GM19438 (cell line): ENCODE data around the gene HBG2.
A peak's percentile ranks its signal among the peaks of the same experiment; 100 is the strongest.

Source experiments
- ATAC-seq: cut with Tn5 transposase; IDR thresholded peaks from one replicate; pipeline ENCODE4 v1.9.1; 2021; ENCODE audit warnings: low read depth; ENCODE audit not compliant: unreplicated experiment

The HBG2 gene

GRCh38 chr11:5232176-5232575 is 22.4 kb downstream of the HBG2 start:
- ATAC-seq = no peak

GRCh38 chr11:5231111-5231510 is 23.5 kb downstream of the HBG2 start:
- ATAC-seq = no peak

GRCh38 chr11:5230266-5230665 is 24.3 kb downstream of the HBG2 start:
- ATAC-seq = no peak

GRCh38 chr11:5229796-5230195 is 24.8 kb downstream of the HBG2 start:
- ATAC-seq = no peak

- ATAC-seq = no peak
Measured at GRCh38 chr11:5229356-5229755, 25.2 kb downstream of the HBG2 start.

- ATAC-seq = no peak
Measured at GRCh38 chr11:5228124-5228523, 26.5 kb downstream of the HBG2 start.

GRCh38 chr11:5227681-5228080 is 26.9 kb downstream of the HBG2 start:
- no peak for ATAC-seq

GRCh38 chr11:5226732-5227310 is 27.8 kb downstream of the HBG2 start, which contains the start of gene HBB:
TSS of gene HBB (minus strand) at chr11:5227071. CDS start at chr11:5227021, 50 bp downstream.
- ATAC-seq = no peak

GRCh38 chr11:5225480-5225871 is 29.1 kb downstream of the HBG2 start:
- no peak for ATAC-seq

- ATAC-seq = no peak
Measured at GRCh38 chr11:5224538-5225479, 29.8 kb downstream of the HBG2 start.

GRCh38 chr11:5223686-5224085 is 30.9 kb downstream of the HBG2 start:
- ATAC-seq = no peak

- ATAC-seq = no peak
Measured at GRCh38 chr11:5223146-5223545, 31.4 kb downstream of the HBG2 start.

- ATAC-seq = no peak
Measured at GRCh38 chr11:5210376-5210885, 44.1 kb downstream of the HBG2 start.

- peak; percentile 81 for ATAC-seq
Measured at GRCh38 chr11:5204787-5205186, 49.8 kb downstream of the HBG2 start.

- no peak for ATAC-seq
Measured at GRCh38 chr11:5203366-5203765, 51.2 kb downstream of the HBG2 start.
